Activated T-cell treated with anti-CD3 and anti-CD28 coated beads, Interleukin-2, amount 50 U/mL, for 1 hour (primary cell): ENCODE measurements around the gene ZKSCAN2.

Experiments
- DNase-seq: peaks from one replicate; pipeline ENCODE4 v3.0.0-alpha.2; 2020

The ZKSCAN2 gene

DNA sequence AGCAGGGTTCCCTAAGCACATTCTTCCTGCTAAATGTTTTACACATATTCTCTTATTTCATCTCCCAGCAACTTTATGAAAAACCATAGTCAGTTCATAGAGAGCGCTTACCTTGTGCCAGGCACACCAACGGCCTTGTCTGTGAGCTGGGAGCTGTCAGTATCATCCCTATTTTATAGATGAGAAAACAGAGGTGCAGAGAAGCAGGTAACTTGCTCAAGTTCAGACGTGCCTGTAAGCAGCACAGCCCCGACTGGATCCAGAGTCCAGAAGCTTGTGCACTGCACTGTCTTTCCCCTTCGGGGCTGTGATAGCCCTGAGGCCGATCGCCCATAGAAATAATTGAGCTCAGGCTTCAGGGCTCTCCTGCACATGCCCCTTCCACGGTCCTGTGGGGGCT, 34.7 kb downstream of the ZKSCAN2 start:
- no peak for DNase-seq

DNA sequence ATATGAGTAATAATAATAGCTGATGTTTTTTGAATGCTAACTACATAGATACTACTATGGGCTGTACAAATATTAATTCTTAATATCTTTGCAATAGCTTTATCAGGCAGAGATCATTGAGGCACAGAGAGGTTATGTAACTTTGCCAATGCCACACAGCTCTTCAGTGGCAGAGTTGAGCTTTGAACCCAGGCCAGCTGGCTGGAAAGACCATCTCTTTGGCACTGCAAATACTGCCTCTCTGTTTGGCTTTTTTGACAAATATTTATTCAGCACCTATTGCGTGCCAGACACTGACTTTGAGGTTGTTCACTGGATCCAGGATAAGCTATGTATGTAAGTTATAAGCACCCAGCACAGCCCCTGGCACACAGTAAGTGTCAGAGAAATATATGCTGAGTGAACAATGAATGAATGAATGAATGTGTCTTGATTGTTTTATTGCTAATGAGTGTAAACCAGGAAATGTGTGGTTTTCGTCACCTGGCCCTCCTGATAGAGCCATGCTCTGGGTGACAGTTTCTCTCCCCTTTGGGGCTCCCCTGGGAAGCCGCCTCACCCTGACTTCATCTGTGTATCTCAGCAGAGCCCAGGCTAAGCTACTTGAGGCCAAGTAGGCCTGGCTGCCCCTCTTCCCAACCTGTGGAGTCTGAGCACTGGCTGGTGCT, 38.4 kb downstream of the ZKSCAN2 start:
- DNase-seq = no peak

- no peak for DNase-seq
Observed at GRCh38 chr16:25217921-25218320, 39.7 kb downstream of the ZKSCAN2 start.

- no peak for DNase-seq
Observed at GRCh38 chr16:25217112-25217511, 40.5 kb downstream of the ZKSCAN2 start.

GRCh38 chr16:25213709-25214397, 43.8 kb downstream of the ZKSCAN2 start:
- DNase-seq = no peak

DNA sequence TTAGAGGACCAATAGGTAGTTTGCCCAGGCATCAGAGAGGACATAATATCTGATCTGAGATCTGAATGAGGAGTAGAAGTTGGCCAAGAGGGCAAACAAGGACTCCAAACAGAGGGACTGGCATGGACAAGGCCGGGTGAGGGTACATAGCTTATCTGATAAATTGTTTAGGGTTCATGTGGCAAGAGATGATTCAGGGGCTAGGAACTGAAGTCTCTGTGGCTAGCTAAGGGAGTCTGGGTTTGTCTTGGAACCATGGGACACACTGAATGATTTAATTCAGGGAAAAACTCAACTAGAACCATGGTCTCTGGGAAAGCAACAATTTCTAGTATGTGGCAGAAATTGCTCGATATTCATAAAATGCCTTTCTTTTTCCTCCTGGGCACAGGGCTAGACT, 45.0 kb downstream of the ZKSCAN2 start:
- DNase-seq = no peak

DNA sequence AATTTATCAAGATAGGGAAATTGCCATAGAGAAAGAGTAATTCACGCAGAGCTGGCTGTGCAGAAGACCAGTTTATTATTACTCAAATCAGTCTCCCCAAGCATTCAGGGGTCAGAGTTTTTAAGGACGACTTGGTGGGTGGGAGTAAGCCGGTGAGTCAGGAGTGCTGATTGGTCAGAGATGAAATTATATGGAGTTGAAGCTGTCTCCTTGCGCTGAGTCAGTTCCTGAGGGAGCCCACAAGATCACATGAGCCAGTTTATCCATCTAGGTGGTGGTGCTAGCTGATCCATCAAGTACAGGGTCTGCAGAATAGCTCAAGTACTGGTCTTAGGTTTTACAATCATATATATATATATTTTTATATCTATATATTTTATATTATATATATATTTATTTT, 46.9 kb downstream of the ZKSCAN2 start:
- DNase-seq = no peak

- no peak for DNase-seq
Observed at GRCh38 chr16:25199457-25199856, 58.2 kb downstream of the ZKSCAN2 start.

- no peak for DNase-seq
Observed at GRCh38 chr16:25198021-25198420, 59.6 kb downstream of the ZKSCAN2 start.

DNA sequence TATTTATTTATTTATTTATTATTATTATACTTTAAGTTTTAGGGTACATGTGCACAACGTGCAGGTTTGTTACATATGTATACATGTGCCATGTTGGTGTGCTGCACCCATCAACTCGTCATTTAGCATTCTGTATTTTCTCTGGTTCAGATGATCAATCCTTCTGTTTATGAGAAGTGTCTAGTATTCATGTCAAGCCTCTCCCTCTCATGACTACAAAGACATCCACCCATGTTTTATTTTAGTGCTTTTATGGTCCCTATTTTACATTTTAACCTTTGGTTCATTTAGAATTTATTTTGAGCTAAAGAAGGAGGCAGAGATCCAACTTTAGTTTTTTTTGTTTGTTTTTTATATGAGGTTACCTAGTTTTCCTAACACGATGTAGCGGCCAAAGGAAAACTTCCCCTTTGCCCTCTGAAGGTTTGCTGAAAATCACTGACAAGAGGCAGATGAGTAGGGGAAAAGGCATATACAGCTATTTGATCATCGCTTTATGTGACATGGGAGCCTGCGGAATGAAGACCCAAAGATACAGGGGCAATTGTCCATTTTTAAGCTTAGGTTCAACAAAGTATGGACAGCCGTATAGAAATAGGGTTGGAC, 63.3 kb downstream of the ZKSCAN2 start:
- DNase-seq = no peak

GRCh38 chr16:25192096-25192495, 65.5 kb downstream of the ZKSCAN2 start:
- no peak for DNase-seq

GRCh38 chr16:25189305-25189704, 68.3 kb downstream of the ZKSCAN2 start:
- no peak for DNase-seq

- no peak for DNase-seq
Observed at GRCh38 chr16:25187491-25187795, 70.2 kb downstream of the ZKSCAN2 start.
